Measurements from ENCODE around the gene SUMO3.

The SUMO3 gene

DNA sequence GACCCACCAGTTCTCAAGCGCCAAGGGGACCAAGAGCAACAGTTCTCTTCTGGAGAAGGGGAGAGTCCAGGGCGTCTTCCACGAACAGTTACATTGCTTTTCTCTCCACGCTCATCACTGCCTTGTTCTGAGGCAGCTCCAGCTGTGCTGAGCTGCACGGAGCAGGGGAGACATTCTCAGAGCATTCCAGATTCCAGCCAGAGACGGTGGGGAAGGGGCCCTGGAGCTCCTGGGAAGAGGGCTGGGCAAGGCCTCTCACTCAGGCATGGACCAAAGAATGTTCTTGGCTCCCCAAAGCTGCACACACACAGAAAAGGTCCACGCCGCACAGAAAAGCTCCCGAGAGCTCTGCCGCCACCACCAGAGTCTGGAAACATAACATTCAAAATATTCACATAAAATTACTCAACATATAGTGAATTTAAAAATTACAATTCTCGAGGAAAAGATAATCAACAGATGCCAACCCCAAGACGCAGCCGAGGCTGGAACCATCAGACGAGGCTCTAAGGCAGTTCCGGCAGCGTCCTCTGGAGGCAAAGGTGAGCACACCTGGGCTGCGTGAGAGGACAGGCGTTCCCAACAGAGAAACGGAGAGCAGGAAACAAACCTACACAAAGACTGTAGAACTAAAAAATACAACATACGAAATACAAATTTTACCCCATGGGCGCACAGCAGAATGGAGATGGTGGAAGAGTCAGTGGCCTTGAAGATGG, 56.7 kb downstream of the SUMO3 start:
- no peak for DNase-seq (ENCODE audit: low read depth in 3 of 3)

GRCh38 chr21:44760376-44760775, 57.5 kb downstream of the SUMO3 start:
- no peak for DNase-seq (ENCODE audit: low read depth in 3 of 3)

DNA sequence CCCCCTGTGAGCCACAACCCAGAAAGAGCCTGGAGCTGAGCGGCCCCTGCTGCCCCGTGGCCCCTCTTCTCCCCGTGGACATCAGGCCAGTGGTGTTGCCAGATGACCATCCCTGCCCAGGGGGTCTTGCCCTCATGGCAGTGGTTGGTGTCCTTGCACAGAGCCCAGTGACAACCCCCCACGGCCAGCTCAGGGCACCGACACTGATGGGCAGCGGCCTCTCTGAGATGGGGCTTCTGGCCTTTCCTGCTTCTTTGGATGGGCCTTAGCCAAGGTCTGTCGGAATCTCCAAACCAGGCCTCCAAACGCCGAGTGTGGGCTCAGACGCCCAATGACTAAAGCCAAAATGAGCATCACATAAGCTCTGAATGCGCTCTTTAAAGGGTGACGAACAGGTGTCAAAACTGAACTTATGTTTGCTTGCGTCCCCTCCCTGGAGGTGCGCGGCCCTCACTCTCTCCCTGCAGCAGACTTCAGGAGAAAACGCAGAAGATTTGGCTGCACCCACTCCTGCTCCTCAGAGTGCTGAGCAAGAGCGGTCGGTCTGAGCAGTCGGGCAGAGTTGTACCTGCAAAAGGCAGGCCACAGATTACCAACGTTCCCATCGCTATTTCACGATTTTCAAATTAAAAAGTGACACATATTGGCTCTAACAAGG, 58.1 kb downstream of the SUMO3 start:
- DNase-seq (ENCODE audit: low read depth in 3 of 3) = no peak

- DNase-seq (ENCODE audit: low read depth in 3 of 3) = no peak
Observed at GRCh38 chr21:44758781-44759627, 58.9 kb downstream of the SUMO3 start.

GRCh38 chr21:44758141-44758561, 59.7 kb downstream of the SUMO3 start:
- DNase-seq (ENCODE audit: low read depth in 3 of 3) = no peak

DNA sequence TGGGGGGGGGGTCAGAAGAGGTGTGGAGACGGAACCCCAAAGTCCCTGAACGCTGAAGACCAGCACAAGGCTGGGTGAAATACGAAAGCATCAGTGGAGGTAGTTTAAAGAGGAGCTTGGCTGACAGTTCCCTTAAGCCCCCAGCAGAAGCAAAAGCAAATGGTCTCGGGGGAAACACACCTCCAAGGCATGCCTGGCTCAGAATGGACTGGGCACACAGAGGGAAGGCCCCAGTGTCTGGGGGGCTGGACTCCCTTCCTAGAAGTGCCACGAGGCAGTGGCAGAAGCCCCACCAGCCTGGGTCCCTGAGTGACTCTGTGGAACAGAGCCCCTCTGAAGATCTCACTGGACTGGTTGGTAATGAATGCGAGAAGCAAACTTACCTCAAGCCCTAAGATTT, 60.1 kb downstream of the SUMO3 start:
- no peak for DNase-seq (ENCODE audit: low read depth in 3 of 3)

- no peak for DNase-seq (ENCODE audit: low read depth in 3 of 3)
Observed at GRCh38 chr21:44756423-44757185, 61.3 kb downstream of the SUMO3 start.
